Testis (tissue), 2 donors: Measurements from ENCODE around the gene CTNNA2.

ENCODE experiments used
- CTCF ChIP-seq, 3 experiments: fragments of 450-650 bp in 2 of 3; fragments of 200-600 bp in 1 of 3; sonication (generic) in 1 of 3; IDR thresholded peaks; one replicate each; pipeline ENCODE4 v1.5.1; 2016 to 2019; ENCODE audit warnings: antibody characterized with exemption in 3 of 3, mild to moderate bottlenecking in 2 of 3, moderate library complexity in 1 of 3
- POLR2A ChIP-seq: fragments of 450-650 bp; IDR thresholded peaks from one replicate; pipeline ENCODE4 v1.6.1; 2017; ENCODE audit warnings: antibody characterized with exemption, mild to moderate bottlenecking, moderate library complexity

GRCh38 chr2:80070587-80070986 is 557.7 kb downstream of the CTNNA2 start:
- no peak for TF ChIP-seq POLR2A
- TF ChIP-seq CTCF (IDR thresholded peaks at IDR 0.05) = no peak
